HK-2 (cell line): ENCODE results near the gene VASH1.

Source experiments
- DNase-seq: peaks from one replicate; pipeline ENCODE4 v3.0.0-alpha.2; 2018; ENCODE audit not compliant: unreplicated experiment

The VASH1 gene

GRCh38 chr14:76832503-76832988, 71.3 kb downstream of the VASH1 start:
- DNase-seq = no peak
